Glomerular visceral epithelial cell (primary cell): ENCODE measurements around the gene RPL10.
A peak's percentile ranks its signal among the peaks of the same experiment; 100 is the strongest.

ENCODE experiments used
- DNase-seq: peaks from one replicate; pipeline ENCODE4 v3.0.0-alpha.2; 2016; ENCODE audit errors: extremely low spot score

The RPL10 gene

GRCh38 chrX:154430916-154431315 is 32.7 kb downstream of the RPL10 start:
- no peak for DNase-seq

GRCh38 chrX:154431341-154431740 is 33.2 kb downstream of the RPL10 start:
- no peak for DNase-seq

DNA sequence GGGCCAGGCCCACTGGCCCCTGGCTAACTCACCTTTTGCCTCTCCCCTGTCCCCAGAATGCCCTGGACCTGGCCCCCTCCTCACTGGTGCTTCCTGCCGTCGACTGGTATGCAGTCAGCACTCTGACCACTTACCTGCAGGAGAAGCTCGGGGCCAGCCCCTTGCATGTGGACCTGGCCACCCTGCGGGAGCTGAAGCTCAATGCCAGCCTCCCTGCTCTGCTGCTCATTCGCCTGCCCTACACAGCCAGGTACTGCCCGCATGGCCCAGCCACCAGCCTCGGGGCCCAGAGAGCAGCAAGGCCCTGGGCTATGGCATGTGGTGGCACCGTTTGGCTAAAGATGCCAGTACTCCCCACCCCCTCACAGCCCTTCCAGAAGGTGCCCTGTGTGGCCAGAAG is 34.0 kb downstream of the RPL10 start:
- DNase-seq, result no peak

GRCh38 chrX:154433605-154434004 is 35.4 kb downstream of the RPL10 start:
- DNase-seq, result no peak

DNA sequence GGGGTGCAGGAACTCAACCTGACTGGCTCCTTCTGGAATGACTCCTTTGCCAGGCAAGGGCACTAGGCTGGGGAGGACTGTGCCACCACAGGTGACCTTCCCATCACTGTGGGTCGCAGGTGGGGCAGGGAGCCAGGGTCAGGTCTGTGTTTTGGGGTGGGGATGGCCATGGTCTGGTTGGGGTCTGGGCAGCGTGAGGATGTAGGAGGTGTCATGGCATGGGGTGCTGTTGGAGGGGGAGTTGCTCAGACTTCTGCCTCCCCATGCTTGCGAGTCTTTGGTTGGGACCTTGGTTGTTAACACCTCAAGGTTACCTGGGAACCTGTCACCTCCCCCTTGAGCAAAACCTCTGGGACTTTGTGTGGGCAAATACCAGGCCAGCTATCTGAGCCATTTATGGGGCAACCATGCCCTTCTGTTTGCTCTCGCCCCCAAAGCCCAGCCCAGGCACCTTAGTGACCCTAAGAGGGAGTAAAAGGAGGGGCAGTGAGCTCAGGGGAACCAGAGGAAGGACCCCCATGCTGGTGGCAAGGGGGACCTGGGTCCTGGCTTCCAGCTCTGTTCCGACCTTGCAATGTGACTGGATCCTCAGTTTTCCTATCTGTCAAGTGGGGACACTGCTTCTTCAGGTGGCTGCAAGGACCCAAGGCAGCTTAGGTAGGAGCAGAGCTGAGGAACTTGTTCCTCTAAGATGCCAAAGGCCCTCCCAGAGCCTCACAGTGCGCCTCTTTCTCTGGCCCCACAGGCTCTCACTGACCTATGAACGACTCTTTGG is 36.4 kb downstream of the RPL10 start:
- no peak for DNase-seq

DNA sequence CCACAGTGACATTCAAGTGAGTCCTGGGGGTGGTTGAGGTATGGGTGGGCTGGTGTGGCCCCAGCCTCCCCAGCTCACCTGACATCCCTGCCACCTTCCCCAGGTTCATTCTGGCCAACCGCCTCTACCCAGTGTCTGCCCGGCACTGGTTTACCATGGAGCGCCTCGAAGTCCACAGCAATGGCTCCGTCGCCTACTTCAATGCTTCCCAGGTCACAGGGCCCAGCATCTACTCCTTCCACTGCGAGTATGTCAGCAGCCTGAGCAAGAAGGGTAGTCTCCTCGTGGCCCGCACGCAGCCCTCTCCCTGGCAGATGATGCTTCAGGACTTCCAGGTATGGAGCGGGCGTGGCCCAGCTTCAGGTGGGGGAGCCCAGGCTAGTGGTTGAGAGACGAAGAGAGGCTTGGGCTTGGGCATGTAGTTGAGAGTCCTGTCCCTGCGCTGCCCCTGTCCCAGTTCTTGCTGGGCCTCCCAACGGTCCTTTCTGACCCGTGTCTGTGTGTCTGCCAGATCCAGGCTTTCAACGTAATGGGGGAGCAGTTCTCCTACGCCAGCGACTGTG is 37.1 kb downstream of the RPL10 start:
- no peak for DNase-seq

DNA sequence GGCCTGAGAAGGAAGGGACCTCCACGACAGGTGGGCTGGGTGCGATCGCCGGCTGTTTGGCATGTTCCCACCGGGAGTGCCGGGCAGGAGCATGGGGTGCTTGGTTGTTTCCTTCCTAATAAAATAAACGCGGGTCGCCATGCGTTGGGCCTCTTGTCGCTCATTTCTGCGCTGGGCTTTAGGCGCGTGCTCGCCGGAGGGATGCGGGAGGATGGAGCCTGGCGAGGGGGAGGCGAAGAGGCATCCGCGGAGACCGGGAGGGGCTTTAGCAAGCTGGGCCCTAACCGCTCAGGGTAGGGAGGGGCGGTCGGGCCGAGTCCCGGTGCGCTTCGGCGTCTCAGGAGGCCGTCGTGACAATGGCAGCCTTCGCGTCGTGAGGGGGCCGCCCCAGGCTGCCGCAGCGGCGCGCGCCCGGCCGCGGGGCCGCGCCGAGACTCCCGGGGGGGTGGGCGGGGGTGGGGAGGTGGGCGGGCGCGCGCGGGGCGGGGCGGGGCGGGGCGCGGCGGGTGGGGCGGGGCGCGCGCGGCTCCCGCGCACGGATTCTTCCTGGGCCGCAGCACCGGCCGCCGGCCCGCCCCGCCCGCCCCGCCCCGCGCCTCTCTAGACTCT is 38.3 kb downstream of the RPL10 start:
- DNase-seq, result peak; percentile 33

DNA sequence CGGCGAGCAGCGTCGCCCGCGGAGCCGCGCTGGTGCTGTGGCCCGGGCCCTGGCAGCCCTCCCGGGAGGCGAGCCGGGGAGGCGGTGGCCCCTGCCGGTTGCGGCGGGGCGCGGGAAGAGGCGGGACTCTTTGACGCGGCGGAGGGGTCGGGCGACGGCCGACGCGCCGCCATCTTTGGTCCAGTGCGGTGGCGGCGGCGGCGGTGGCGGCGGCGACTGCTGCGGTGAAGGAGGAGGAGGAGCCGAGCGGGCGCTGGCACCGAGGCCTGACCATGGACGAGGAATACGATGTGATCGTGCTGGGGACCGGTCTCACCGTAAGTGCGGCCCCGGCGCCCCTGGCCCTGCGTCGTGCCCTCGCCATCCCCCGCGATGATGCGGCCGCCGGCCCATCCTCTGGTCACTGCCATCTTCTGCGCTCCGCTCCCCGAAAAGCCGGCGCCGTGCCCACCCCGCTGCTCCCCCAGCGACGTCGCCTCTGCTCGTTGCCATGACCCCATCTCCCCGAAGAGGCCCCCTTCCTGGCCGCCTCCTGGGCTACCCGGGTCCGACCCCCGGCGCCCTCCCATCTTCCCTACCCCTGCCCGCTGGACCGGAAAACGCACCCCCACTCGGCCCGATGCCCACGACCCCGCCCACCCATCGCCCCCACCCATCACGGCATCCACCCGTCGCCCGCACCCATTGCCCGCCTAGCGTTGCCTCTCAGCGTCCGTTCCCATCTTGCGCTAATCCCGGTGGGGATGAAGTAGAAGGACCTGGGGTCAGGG is 39.0 kb downstream of the RPL10 start, which contains the start of gene GDI1:
TSS of gene GDI1 (plus strand) at position 172 of the 770 bp plus-strand sequence. CDS start at position 273, 101 bp downstream.
- peak; percentile 55 for DNase-seq

GRCh38 chrX:154437971-154438893 is 40.1 kb downstream of the RPL10 start:
- DNase-seq, result no peak

GRCh38 chrX:154439841-154440240 is 41.7 kb downstream of the RPL10 start:
- DNase-seq, result no peak

GRCh38 chrX:154440623-154441357 is 42.6 kb downstream of the RPL10 start:
- DNase-seq, result no peak

GRCh38 chrX:154441564-154441963 is 43.4 kb downstream of the RPL10 start:
- DNase-seq, result no peak

DNA sequence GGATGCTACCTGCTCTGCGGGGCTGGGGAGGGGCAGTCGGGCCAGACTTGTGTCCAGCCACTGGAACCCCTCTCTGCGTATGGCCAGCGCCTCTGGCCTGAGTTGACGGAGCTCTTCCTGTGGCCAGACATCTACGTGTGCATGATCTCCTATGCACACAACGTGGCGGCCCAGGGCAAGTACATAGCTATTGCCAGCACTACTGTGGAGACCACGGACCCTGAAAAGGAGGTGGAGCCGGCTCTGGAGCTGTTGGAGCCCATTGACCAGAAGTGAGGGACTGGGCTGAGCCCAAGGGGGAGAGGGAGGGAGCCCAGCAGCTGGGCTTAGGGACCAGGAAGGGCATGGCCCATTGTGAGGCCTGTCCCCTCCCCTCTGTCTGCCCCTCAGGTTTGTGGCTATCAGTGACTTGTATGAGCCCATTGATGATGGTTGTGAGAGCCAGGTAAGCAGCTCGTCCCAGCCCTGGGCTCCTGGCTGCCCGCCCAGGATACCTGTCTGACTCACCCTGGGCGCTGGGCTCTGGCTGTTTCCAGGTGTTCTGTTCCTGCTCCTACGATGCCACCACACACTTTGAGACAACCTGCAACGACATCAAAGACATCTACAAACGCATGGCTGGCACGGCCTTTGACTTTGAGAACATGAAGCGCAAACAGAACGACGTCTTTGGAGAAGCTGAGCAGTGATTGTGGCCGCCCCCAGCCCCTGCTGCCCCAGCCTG is 44.0 kb downstream of the RPL10 start:
- no peak for DNase-seq

DNA sequence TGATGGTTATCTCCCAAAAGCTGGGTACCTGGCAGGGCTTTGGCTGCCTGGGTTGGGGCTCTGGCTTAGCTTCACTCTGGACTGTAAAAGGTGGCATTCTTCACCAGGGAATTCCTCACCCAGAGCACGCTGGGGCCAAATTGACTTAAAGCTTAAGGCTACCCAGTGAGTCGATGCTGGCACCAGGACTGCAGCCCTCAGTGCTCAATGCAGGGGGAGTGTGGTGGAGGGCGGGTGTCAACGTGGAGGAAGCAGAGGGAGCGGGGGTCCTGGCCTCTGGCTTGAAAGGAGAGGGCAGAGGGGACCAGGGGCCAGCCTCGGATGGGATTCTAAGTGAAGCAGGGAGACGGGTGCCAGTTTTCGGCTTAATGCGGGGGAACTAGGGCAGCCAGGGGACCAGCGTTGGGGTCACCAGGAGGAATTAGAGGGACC is 45.3 kb downstream of the RPL10 start:
- no peak for DNase-seq

- DNase-seq, result peak; percentile 61
Observed at GRCh38 chrX:154443992-154444754, 46.0 kb downstream of the RPL10 start, which contains the start of gene FAM50A. TSS of gene FAM50A (plus strand) at chrX:154444141. CDS start at chrX:154444236, 95 bp downstream.

DNA sequence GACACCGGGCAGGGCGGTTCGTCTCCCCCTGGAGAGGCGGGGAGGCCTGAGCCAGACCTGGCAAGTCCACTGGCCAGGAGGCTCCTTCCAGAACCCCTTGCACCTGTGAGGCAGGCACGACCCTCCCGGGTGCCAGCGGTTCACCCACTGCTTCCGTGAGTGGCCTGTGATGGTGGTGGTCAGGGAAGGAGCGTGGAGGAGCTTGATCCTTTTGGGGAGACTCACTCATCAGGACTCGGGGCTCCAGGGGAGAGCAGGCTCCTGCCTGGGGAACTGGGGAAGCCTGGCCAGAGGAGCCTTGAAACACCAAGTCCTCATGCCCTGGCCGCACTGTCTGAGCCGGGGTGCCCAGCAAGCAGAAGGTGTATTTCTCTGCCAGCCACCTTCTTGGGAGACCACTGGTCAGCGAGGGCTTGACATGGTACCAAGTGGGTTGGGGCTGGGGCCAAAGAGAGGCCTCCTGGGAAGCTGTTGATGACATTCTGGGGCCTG is 46.6 kb downstream of the RPL10 start:
- DNase-seq, result no peak

DNA sequence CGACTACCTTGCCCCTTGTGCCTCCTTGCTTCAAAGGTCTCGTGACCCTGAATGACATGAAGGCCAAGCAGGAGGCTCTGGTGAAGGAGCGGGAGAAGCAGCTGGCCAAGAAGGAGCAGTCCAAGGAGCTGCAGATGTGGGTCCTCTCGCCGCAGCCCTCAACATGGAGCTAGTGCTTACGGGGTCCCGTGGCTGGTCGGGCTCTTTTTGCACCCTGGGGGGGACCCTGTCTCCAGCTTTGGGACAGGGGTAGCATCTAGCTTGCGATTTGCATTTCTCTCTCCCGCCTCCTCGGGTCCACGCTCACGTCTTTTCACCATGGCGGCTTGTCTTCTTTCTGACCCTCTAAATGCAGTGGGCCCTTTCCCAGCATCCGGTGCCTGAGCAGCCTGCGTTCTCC is 47.6 kb downstream of the RPL10 start:
- DNase-seq, result no peak

DNA sequence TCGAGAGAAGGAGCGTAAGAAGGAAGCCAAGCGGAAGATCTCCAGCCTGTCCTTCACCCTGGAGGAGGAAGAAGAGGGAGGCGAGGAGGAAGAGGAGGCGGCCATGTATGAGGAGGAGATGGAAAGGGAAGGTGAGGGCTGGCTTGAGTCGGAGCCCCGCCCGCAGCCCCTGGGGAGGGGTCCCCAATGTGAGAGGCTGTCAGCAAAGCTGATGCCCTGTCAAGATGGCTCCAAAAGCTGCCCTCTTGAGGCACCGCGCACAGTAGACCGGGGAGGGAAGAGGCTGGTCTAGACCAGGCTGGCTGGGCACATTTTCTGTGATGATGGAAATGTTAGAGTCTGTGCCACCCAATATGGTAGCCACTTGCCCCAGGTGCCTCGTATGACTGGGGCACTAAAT is 48.3 kb downstream of the RPL10 start:
- DNase-seq, result no peak

GRCh38 chrX:154448484-154448883 is 50.3 kb downstream of the RPL10 start:
- DNase-seq, result no peak
